Stimulated activated naive CD4-positive, alpha-beta T cell treated with Interleukin-2 at 50 U/mL for 16 hours (primary cell): ENCODE data around the gene DHFR2.
A peak's percentile ranks its signal among the peaks of the same experiment; 100 is the strongest.
"Not testable (repeated sequence)": the region's sequence is repeated elsewhere in the genome, so short reads cannot be mapped to it uniquely, and the experiment has no call there.

Source experiments
- DNase-seq: peaks from one replicate; lab custom pipeline; 2025; lab: John Stamatoyannopoulos, UW

DHFR2 gene

DNA sequence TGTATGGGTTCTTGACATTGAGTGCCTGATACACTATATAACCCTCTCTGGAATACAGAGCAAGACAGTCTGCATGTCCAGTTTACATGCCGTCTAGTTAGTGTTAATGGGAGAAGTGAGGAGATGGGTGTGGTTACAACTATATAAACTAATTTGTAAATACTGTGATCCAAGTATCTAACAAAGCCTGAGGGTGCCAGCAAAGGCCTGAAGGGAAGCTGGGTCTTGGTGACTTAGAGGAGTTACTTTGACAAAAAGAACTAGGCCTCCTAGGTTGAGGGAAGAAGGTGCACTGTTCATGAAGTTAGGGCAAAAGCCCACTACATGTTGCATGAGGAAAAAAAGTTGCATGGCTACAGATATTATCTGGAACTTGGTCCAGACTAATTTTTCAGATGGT is 2.4 kb upstream of the DHFR2 start:
- no peak for DNase-seq

DNA sequence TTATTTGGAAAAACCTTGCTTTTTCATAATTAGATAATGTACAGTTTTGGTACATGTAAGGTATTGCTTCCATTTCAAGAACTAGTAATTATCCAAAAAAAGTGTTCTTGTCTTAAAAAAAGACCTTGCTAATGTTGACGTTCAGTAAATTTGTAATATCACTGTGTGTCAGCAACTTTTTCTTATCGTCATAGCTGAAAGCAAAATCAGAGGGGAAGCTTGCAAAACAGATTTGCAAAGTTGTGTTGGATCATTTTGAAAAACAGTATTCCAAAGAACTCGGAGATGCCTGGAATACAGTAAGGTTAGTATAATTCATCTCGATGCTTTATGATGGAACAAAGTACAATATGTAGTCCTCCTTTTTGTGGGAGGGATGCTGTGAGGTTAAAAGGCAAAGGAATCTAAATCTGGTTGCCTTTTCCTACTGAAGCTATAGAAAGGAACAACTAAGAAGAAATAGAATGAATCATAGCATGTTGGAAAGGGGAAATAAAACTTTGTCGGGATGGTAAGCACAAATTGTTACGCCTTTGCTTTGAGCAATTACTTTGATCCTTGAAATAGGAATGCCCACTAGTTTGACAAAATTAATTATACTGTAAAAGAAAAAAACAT is 1.6 kb upstream of the DHFR2 start:
- no peak for DNase-seq

GRCh38 chr3:94063496-94064119 is 892 bp upstream of the DHFR2 start:
- no peak for DNase-seq

DNA sequence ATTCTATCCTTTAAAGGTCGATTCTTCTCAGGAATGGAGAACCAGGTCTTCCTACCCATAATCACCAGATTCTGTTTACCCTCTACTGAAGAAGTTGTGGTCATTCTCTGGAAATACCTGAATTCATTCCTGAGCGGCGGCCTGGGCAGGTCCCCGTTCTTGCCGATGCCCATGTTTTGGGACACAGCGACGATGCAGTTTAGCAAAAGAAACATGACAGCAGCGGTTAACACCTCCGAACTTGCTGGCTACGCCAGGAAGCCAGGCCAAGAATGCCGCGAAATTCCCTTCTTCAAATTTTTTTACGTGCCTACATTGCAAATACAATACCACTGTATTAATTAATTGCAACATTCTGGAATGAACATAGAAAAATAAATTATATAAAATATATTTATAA is 1.4 kb downstream of the DHFR2 start:
- DNase-seq: no peak

- no peak for DNase-seq
Observed at GRCh38 chr3:94050546-94050945, 12.2 kb downstream of the DHFR2 start.

- peak; percentile 5 for DNase-seq
Observed at GRCh38 chr3:94049267-94049666, 13.4 kb downstream of the DHFR2 start.

GRCh38 chr3:94046533-94046932 is 16.2 kb downstream of the DHFR2 start:
- DNase-seq: no peak

GRCh38 chr3:94044100-94044936 is 18.4 kb downstream of the DHFR2 start:
- DNase-seq: not testable (repeated sequence)

DNA sequence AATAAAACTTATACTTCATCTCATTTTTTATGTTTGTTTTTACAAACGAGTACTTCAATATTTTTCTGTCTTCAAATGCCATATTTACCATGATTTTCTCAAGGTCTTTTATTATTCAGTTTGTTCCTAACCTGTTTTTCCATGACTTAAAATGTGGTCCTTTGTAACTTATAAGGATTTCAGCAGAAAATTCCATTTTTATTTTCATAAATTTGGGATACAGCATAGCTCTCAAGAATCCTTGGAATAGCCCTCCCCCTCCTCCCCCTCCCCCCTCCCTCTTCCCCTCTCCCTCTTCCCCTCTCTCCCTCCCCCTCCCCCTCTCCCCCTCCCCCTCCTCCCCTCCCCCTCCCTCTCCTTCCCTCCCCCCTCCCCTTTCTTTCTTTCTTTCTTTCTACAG is 19.4 kb downstream of the DHFR2 start:
- DNase-seq: no peak

GRCh38 chr3:94036909-94037507 is 25.7 kb downstream of the DHFR2 start:
- no peak for DNase-seq

DNA sequence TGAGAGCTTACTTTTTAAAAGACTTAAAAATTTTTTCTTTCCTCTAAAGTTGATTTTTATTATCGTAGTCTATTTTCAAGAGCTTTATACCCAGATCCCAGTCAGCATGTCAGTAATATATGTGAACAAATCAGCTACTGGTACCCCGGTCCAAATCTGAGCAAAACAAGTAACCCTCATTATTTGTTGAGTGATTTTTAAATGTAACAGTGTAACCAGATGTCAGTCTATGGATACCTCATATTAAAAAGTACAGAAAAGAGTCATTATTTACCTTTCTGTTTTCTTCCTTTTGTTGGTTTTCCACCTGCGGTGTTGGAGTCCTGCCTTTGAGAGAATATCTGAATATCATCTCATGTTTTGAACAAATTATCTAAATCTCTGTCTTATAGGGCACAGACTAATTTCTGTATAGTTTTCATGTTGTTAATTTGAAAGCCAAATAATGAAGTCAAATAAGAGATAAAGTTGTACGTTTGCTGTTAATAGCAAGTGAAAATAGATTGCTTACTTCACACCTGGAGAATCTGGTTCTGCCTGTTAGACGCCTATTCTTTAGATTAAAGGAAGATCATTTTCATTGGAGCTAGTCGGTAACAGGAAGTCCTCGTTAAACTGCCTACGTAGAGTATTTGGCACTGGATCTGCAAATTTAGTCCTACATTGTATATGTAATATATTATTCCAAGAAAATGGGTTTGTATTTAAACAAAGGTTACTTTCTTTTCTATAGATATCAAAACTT is 34.5 kb downstream of the DHFR2 start, which contains the start of gene STX19:
TSS of gene STX19 (minus strand) at position 505 of the 745 bp plus-strand sequence. CDS start 13,328 bp downstream, outside the sequence.
- no peak for DNase-seq

- DNase-seq: no peak
Observed at GRCh38 chr3:94026623-94027022, 36.1 kb downstream of the DHFR2 start.

- no peak for DNase-seq
Observed at GRCh38 chr3:94024385-94024784, 38.3 kb downstream of the DHFR2 start.

- DNase-seq: no peak
Observed at GRCh38 chr3:94020293-94020692, 42.4 kb downstream of the DHFR2 start.

DNA sequence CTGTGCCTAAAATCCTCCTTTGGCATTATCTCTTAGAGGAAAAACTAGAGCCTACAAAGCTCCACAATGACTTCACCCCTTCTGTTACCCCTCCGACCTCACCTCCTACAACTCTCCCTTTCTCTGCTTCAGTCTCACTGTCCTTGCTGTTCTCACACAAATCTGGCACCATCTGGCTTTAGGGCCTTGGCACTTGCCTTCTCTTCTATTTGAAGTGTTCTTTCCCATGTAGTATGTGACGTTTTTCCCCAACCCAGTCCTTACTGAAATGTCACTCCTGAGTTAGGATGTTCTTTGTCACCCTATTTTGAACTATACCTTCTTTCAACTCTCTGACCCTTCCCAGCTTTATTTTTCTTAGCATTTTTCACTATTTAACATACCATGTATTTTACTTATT is 43.1 kb downstream of the DHFR2 start:
- DNase-seq: no peak

DNA sequence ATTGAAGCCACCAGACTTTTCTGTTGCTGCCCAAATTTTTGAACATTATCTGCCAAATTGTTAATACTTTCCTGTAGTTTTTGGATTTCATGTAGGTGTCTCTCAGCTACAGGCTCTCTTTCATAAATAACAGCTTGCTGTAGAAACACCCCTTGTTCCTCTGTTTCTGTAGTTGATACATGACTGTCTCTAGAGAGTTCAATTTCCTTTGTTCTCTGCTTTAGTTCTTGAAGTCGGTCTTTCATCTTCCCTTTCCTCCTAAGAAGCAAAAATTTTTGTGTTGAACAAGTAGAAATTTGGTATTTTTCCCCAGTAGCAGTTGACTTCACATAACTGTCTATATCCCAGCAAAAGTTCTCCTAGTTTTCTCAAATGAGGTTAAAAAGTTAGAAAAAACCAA is 47.7 kb downstream of the DHFR2 start:
- no peak for DNase-seq

- no peak for DNase-seq
Observed at GRCh38 chr3:94012185-94012584, 50.5 kb downstream of the DHFR2 start.

DNA sequence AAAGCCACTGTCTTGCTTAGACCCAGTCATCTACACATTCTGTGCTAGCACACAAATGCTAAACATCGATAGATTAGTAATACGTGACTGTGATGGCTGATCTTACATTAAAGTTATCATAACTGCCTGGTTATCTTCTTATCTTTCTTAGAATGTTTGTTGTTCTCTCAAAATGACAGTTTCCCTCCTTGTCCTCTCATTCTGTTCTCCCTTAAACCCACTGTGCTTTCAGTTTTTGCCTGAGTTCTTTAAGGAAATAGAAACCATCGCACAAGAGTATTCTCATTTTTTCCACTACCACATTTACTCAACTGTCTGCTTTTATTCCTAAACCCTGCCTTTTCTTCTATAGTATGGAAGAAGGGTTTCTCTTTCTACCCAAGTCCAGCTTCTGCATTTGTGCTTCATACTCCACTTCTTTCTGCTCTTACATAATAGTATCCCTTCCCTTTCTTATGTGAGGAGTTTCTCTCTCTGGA is 51.4 kb downstream of the DHFR2 start:
- no peak for DNase-seq

- DNase-seq: no peak
Observed at GRCh38 chr3:94009608-94010007, 53.1 kb downstream of the DHFR2 start.

DNA sequence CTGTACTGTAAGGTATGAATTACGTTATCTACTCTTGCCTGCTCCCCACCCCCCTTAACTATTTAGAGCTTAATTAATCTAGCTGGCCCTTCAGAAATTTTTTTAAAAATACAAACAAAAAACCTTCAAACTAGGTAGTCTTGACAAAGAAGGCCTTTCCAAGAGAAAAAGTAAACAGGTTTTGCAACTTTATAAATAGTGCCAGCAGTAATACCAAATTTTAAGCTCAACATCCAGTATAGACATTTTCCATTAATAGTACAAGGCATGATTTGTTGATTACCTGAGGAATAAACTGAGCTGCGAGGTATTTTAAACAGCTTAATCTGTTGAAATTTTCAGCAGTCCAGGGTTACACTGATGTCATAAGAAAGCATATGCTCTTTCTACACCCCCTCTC is 54.5 kb downstream of the DHFR2 start:
- DNase-seq: no peak
